WERI-Rb-1 (cell line): Measurements from ENCODE around the gene RAB4A.
A peak's percentile ranks its signal among the peaks of the same experiment; 100 is the strongest.

Experiments used
- DNase-seq: peaks from one replicate; pipeline ENCODE4 v3.0.0-alpha.2; 2020
- H3K27ac ChIP-seq: fragments of 250-450 bp; sonication (Bioruptor Pico); 2 replicates; pipeline ENCODE4 v1.5.1; 2020; ENCODE audit warnings: mild to moderate bottlenecking, moderate library complexity
- H3K27me3 ChIP-seq: fragments of 250-450 bp; sonication (Bioruptor Pico); 2 replicates; pipeline ENCODE4 v1.5.1; 2021; ENCODE audit warnings: mild to moderate bottlenecking, low read depth, moderate library complexity; ENCODE audit not compliant: insufficient read depth, severe bottlenecking
- H3K36me3 ChIP-seq: fragments of 250-450 bp; sonication (Bioruptor Pico); 2 replicates; pipeline ENCODE4 v1.5.1; 2020; ENCODE audit warnings: mild to moderate bottlenecking, moderate library complexity
- H3K4me3 ChIP-seq: 2 replicates; pipeline ENCODE4 v1.5.1; 2011; ENCODE audit warnings: low read depth, mild to moderate bottlenecking, control low read depth, low read length
- H3K9me3 ChIP-seq: fragments of 250-450 bp; sonication (Bioruptor Pico); 2 replicates; pipeline ENCODE4 v1.5.1; 2021; ENCODE audit warnings: mild to moderate bottlenecking, moderate library complexity; ENCODE audit not compliant: severe bottlenecking
- CTCF ChIP-seq: IDR thresholded peaks from 2 replicates; pipeline ENCODE4 v1.5.1; 2011; ENCODE audit warnings: low read depth, mild to moderate bottlenecking, control low read depth, inconsistent platforms, low read length

Gene RAB4A

GRCh38 chr1:229253151-229253974 lies 17.5 kb upstream of the RAB4A start:
- no peak for DNase-seq
- no peak overlapping the region for H3K27ac ChIP-seq

GRCh38 chr1:229254910-229255541 lies 15.9 kb upstream of the RAB4A start:
- no peak for DNase-seq

More at GRCh38 chr1:229253151-229253974, 17.5 kb upstream of the RAB4A start:
- Histone ChIP-seq H3K27me3 (no peaks in the 10 kb centered on the region), H3K36me3 (no peaks in the 10 kb centered on the region), H3K9me3 (no peaks in the 10 kb centered on the region), H3K4me3 (no peak overlapping the region)
- no peak for TF ChIP-seq CTCF

GRCh38 chr1:229258031-229258756 lies 12.7 kb upstream of the RAB4A start:
- no peak overlapping the region for H3K4me3 ChIP-seq
- no peaks in the 10 kb centered on the region for H3K27me3 ChIP-seq
- no peaks in the 10 kb centered on the region for H3K36me3 ChIP-seq
- DNase-seq, result peak; percentile 30
- TF ChIP-seq CTCF, result peak; percentile 46
- H3K9me3 ChIP-seq, result no peaks in the 10 kb centered on the region
- no peak overlapping the region for H3K27ac ChIP-seq

More at GRCh38 chr1:229254910-229255541, 15.9 kb upstream of the RAB4A start:
- no peak for TF ChIP-seq CTCF
- Histone ChIP-seq H3K9me3 (no peaks in the 10 kb centered on the region), H3K4me3 (no peak overlapping the region), H3K36me3 (no peaks in the 10 kb centered on the region), H3K27ac (no peak overlapping the region), H3K27me3 (no peaks in the 10 kb centered on the region)

- no peak for DNase-seq
- no peaks in the 10 kb centered on the region for H3K27me3 ChIP-seq
- H3K4me3 ChIP-seq, result no peak overlapping the region
- TF ChIP-seq CTCF, result no peak
- no peaks in the 10 kb centered on the region for H3K36me3 ChIP-seq
- H3K9me3 ChIP-seq, result no peaks in the 10 kb centered on the region
- no peak overlapping the region for H3K27ac ChIP-seq
Observed at GRCh38 chr1:229258757-229259060, 12.2 kb upstream of the RAB4A start.

GRCh38 chr1:229260297-229260696 lies 10.6 kb upstream of the RAB4A start:
- no peak overlapping the region for H3K27ac ChIP-seq
- no peaks in the 10 kb centered on the region for H3K27me3 ChIP-seq
- TF ChIP-seq CTCF, result no peak
- H3K9me3 ChIP-seq, result no peaks in the 10 kb centered on the region
- no peaks in the 10 kb centered on the region for H3K36me3 ChIP-seq
- H3K4me3 ChIP-seq, result no peak overlapping the region
- no peak for DNase-seq
